IPS-20b (cell line): ENCODE measurements around the gene MDGA2.
"Not testable (repeated sequence)": the region's sequence is repeated elsewhere in the genome, so short reads cannot be mapped to it uniquely, and the experiment has no call there.

Experiments
- H3K27ac ChIP-seq: one replicate; pipeline ENCODE4 v1.5.1; 2013; ENCODE audit warnings: low read length
- H3K27me3 ChIP-seq: 2 replicates; pipeline ENCODE4 v1.6.1; 2013; ENCODE audit warnings: mild to moderate bottlenecking, low read length, inconsistent platforms; ENCODE audit not compliant: insufficient read depth
- H3K36me3 ChIP-seq: 2 replicates; pipeline ENCODE4 v1.6.1; 2013; ENCODE audit warnings: low read depth, mild to moderate bottlenecking, inconsistent platforms, low read length, moderate library complexity; ENCODE audit not compliant: insufficient read depth
- H3K4me1 ChIP-seq: 2 replicates; pipeline ENCODE4 v1.6.1; 2013; ENCODE audit warnings: mild to moderate bottlenecking, control low read depth, inconsistent platforms, low read length, moderate library complexity; ENCODE audit not compliant: insufficient read depth
- H3K4me3 ChIP-seq: 2 replicates; pipeline ENCODE4 v1.5.1; 2013; ENCODE audit warnings: mild to moderate bottlenecking, low read length, inconsistent platforms
- H3K9ac ChIP-seq: 2 replicates; pipeline ENCODE4 v1.6.1; 2013; ENCODE audit warnings: low read depth, mild to moderate bottlenecking, inconsistent platforms, low read length, moderate library complexity
- H3K9me3 ChIP-seq: 2 replicates; pipeline ENCODE4 v1.6.1; 2013; ENCODE audit warnings: mild to moderate bottlenecking, low read depth, low read length, inconsistent platforms; ENCODE audit not compliant: insufficient read depth

Gene MDGA2

GRCh38 chr14:47264842-47265241 is 410.6 kb downstream of the MDGA2 start:
- Histone ChIP-seq H3K4me1 (no peaks in the 10 kb centered on the region), H3K27ac (no peak overlapping the region), H3K9me3 (no peaks in the 10 kb centered on the region), H3K9ac (no peak overlapping the region), H3K27me3 (no peaks in the 10 kb centered on the region), H3K36me3 (no peaks in the 10 kb centered on the region), H3K4me3 (no peak overlapping the region)

- H3K36me3 ChIP-seq = no peaks in the 10 kb centered on the region
- H3K27ac ChIP-seq = no peak overlapping the region
Measured at GRCh38 chr14:47262801-47263200, 412.6 kb downstream of the MDGA2 start.

GRCh38 chr14:47261350-47261749 is 414.1 kb downstream of the MDGA2 start:
- Histone ChIP-seq H3K36me3 (no peaks in the 10 kb centered on the region), H3K27ac (no peak overlapping the region), H3K9ac (no peak overlapping the region), H3K4me1 (no peaks in the 10 kb centered on the region), H3K27me3 (no peaks in the 10 kb centered on the region), H3K9me3 (no peaks in the 10 kb centered on the region), H3K4me3 (no peak overlapping the region)

More at GRCh38 chr14:47262801-47263200, 412.6 kb downstream of the MDGA2 start:
- Histone ChIP-seq H3K27me3 (no peaks in the 10 kb centered on the region), H3K9ac (no peak overlapping the region), H3K9me3 (no peaks in the 10 kb centered on the region), H3K4me1 (no peaks in the 10 kb centered on the region), H3K4me3 (no peak overlapping the region)

- Histone ChIP-seq H3K27me3 (no peaks in the 10 kb centered on the region), H3K27ac (no peak overlapping the region), H3K4me3 (no peak overlapping the region), H3K4me1 (no peaks in the 10 kb centered on the region), H3K9ac (no peak overlapping the region), H3K36me3 (no peaks in the 10 kb centered on the region), H3K9me3 (no peaks in the 10 kb centered on the region)
Measured at GRCh38 chr14:47259796-47260195, 415.6 kb downstream of the MDGA2 start.

GRCh38 chr14:47257013-47257412 is 418.4 kb downstream of the MDGA2 start:
- Histone ChIP-seq H3K9me3 (peaks cover 15% of the 10 kb centered on the region), H3K4me3 (no peak overlapping the region)

GRCh38 chr14:47252802-47253201 is 422.6 kb downstream of the MDGA2 start:
- Histone ChIP-seq H3K4me1 (no peaks in the 10 kb centered on the region), H3K4me3 (no peak overlapping the region), H3K27ac (no peak overlapping the region), H3K9me3 (peaks cover 15% of the 10 kb centered on the region), H3K27me3 (no peaks in the 10 kb centered on the region), H3K36me3 (no peaks in the 10 kb centered on the region), H3K9ac (no peak overlapping the region)

More at GRCh38 chr14:47257013-47257412, 418.4 kb downstream of the MDGA2 start:
- H3K27ac ChIP-seq = no peak overlapping the region
- no peaks in the 10 kb centered on the region for H3K4me1 ChIP-seq
- H3K27me3 ChIP-seq = no peaks in the 10 kb centered on the region
- H3K36me3 ChIP-seq = no peaks in the 10 kb centered on the region
- H3K9ac ChIP-seq = no peak overlapping the region

GRCh38 chr14:47246367-47246766 is 429.0 kb downstream of the MDGA2 start:
- Histone ChIP-seq H3K36me3 (no peaks in the 10 kb centered on the region), H3K9me3 (no peaks in the 10 kb centered on the region), H3K27ac (no peak overlapping the region), H3K27me3 (no peaks in the 10 kb centered on the region), H3K4me1 (no peaks in the 10 kb centered on the region), H3K9ac (no peak overlapping the region), H3K4me3 (no peak overlapping the region)

GRCh38 chr14:47242579-47242978 is 432.8 kb downstream of the MDGA2 start:
- not testable (repeated sequence) for H3K27me3 ChIP-seq, H3K9me3 ChIP-seq, H3K9ac ChIP-seq, H3K4me3 ChIP-seq, H3K36me3 ChIP-seq, H3K27ac ChIP-seq, H3K4me1 ChIP-seq

GRCh38 chr14:47240748-47241437 is 434.5 kb downstream of the MDGA2 start:
- no peak overlapping the region for H3K4me3 ChIP-seq
- H3K27ac ChIP-seq = no peak overlapping the region
- H3K36me3 ChIP-seq = no peaks in the 10 kb centered on the region
- no peaks in the 10 kb centered on the region for H3K27me3 ChIP-seq
- H3K4me1 ChIP-seq = no peaks in the 10 kb centered on the region
- no peaks in the 10 kb centered on the region for H3K9me3 ChIP-seq
- H3K9ac ChIP-seq = no peak overlapping the region

GRCh38 chr14:47235619-47236018 is 439.8 kb downstream of the MDGA2 start:
- no peaks in the 10 kb centered on the region for H3K27me3 ChIP-seq
- no peaks in the 10 kb centered on the region for H3K36me3 ChIP-seq
- H3K27ac ChIP-seq = no peak overlapping the region
- H3K4me3 ChIP-seq = no peak overlapping the region
- H3K4me1 ChIP-seq = no peaks in the 10 kb centered on the region
- H3K9ac ChIP-seq = no peak overlapping the region
- H3K9me3 ChIP-seq = no peaks in the 10 kb centered on the region

- Histone ChIP-seq H3K27me3 (no peaks in the 10 kb centered on the region), H3K4me3 (no peak overlapping the region), H3K36me3 (no peaks in the 10 kb centered on the region), H3K27ac (no peak overlapping the region), H3K9me3 (no peaks in the 10 kb centered on the region), H3K9ac (no peak overlapping the region), H3K4me1 (no peaks in the 10 kb centered on the region)
Measured at GRCh38 chr14:47226877-47227520, 448.4 kb downstream of the MDGA2 start.

- no peaks in the 10 kb centered on the region for H3K4me1 ChIP-seq
- H3K9me3 ChIP-seq = no peaks in the 10 kb centered on the region
- H3K4me3 ChIP-seq = no peak overlapping the region
- H3K27me3 ChIP-seq = no peaks in the 10 kb centered on the region
- H3K9ac ChIP-seq = no peak overlapping the region
- no peak overlapping the region for H3K27ac ChIP-seq
- H3K36me3 ChIP-seq = no peaks in the 10 kb centered on the region
Measured at GRCh38 chr14:47223656-47224055, 451.7 kb downstream of the MDGA2 start.
